Measurements from ENCODE around the gene ARHGEF12.

ARHGEF12 gene

DNA sequence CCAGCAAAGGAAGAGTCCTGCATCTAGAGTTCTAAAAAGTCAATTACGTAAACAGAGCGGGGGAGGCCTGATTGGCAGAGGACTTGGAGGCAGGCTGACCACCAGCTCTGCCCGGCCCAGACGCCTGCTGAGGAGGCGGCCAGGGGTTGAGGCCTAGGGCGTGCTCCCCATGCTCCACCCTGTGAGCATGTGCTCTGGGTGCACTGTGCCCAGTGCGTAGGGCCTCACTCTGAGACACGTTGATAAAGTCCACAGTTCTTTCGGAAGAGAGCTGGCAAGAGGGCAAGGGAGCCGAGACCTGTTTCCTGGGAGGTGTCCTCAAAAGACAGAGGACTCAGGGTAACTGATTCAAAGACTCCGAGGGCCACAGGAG is 200.6 kb downstream of the ARHGEF12 start:
- DNase-seq (ENCODE audit: low read depth): no peak

DNA sequence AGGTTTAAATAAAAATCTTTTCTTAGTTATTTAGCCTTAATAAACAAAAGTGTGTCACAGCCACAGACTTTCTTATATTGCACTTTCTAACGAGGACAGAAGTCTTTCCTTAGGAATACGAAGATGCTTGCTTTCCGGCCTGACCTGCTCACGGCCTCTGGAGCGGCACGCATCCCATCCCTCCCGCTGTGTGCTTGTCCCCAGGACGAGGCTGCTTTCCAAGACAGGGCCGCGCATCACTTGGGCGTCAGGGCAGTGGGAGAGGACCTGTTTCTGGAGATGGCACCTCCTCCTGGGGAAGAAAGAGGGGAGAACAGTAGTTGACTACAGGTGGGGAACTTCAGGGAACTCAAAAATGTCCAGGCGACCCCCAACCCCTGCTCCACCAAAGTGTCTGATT is 201.8 kb downstream of the ARHGEF12 start:
- DNase-seq (ENCODE audit: low read depth): no peak

DNA sequence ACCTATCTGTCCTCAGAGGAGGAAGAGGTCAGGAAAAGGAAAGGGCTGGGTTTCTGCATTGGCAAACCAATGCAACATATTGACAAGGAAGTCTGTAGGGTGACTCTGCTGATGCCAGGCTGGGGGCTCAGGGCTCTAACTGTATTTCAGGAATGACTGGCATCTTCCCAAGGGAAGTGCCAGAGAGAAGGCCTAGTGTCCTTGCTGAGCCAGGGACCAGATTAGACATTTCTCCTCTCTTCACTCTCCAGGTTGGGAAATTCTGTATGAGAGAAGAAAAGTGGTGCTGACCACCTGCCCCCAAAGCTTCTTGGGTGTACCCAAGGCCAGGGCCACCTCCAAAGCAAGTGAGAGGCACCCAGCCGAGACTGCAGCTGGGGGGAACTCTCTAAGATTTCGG is 202.5 kb downstream of the ARHGEF12 start:
- no peak for DNase-seq (ENCODE audit: low read depth)

All from stimulated activated CD8-positive, alpha-beta memory T cell treated with anti-CD3 and anti-CD28 coated beads, Interleukin-12 subunit alpha, Interleukin-12 subunit beta, amount 100 ng/mL, for 1 hour (primary cell).